ENCODE data around the gene SIRPA. TPM values are rescaled to one million over a fixed set of nuclear protein-coding genes. Genes with fewer than 3 reads are reported as not detected.
A peak's percentile ranks its signal among the peaks of the same experiment; 100 is the strongest.

The SIRPA gene
- total RNA-seq, 1 donor from 2014 or later, result 35.5 TPM

- H4K20me1 ChIP-seq (ENCODE audit: insufficient read depth, low read length), result no peaks in the 10 kb centered on the region
- H3K4me1 ChIP-seq (ENCODE audit: insufficient read depth, low read length), result no peaks in the 10 kb centered on the region
- H3K9me3 ChIP-seq (ENCODE audit: insufficient read depth, low read depth, low read length), result no peaks in the 10 kb centered on the region
- no peaks in the 10 kb centered on the region for H3K79me2 ChIP-seq (ENCODE audit: insufficient read depth, low read length)
- Mint-ChIP-seq H3K27me3 (ENCODE audit: low read depth, unreplicated experiment) (peaks cover 14% of the 10 kb centered on the region), H3K9me3 (ENCODE audit: unreplicated experiment) (peaks cover 5% of the 10 kb centered on the region), H3K4me1 (ENCODE audit: low read depth, unreplicated experiment) (peaks cover 6% of the 10 kb centered on the region), H3K4me3 (ENCODE audit: unreplicated experiment) (no peak overlapping the region), H3K36me3 (ENCODE audit: low read depth, unreplicated experiment) (peaks cover 4% of the 10 kb centered on the region), H3K27ac (ENCODE audit: unreplicated experiment) (no peak overlapping the region)
- TF ChIP-seq EZH2 (IDR thresholded peaks at IDR 0.05; ENCODE audit: insufficient read depth, low read length), result no peak
- TF ChIP-seq, protein P1, sequence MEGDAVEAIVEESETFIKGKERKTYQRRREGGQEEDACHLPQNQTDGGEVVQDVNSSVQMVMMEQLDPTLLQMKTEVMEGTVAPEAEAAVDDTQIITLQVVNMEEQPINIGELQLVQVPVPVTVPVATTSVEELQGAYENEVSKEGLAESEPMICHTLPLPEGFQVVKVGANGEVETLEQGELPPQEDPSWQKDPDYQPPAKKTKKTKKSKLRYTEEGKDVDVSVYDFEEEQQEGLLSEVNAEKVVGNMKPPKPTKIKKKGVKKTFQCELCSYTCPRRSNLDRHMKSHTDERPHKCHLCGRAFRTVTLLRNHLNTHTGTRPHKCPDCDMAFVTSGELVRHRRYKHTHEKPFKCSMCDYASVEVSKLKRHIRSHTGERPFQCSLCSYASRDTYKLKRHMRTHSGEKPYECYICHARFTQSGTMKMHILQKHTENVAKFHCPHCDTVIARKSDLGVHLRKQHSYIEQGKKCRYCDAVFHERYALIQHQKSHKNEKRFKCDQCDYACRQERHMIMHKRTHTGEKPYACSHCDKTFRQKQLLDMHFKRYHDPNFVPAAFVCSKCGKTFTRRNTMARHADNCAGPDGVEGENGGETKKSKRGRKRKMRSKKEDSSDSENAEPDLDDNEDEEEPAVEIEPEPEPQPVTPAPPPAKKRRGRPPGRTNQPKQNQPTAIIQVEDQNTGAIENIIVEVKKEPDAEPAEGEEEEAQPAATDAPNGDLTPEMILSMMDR (IDR thresholded peaks at IDR 0.05; ENCODE audit: insufficient read depth, low read depth, low read length), result no peak
- no peak overlapping the region for H3K4me2 ChIP-seq (ENCODE audit: low read length)
- H3K27ac ChIP-seq (ENCODE audit: low read depth, low read length), result no peak overlapping the region
- H2AFZ ChIP-seq (ENCODE audit: low read depth, low read length), result no peak overlapping the region
- peaks cover 8% of the 10 kb centered on the region for H3K27me3 ChIP-seq (ENCODE audit: insufficient read depth, low read length)
- no peak overlapping the region for H3K9ac ChIP-seq (ENCODE audit: low read length)
- no peaks in the 10 kb centered on the region for H3K36me3 ChIP-seq (ENCODE audit: insufficient read depth, low read length)
- no peak overlapping the region for H3K4me3 ChIP-seq (ENCODE audit: insufficient read depth, low read depth, low read length)
- FAIRE-seq (no peak), DNase-seq (ENCODE audit: low read depth) (no peak)
Observed at GRCh38 chr20:1876217-1876921, 18.8 kb upstream of the SIRPA start.

DNA sequence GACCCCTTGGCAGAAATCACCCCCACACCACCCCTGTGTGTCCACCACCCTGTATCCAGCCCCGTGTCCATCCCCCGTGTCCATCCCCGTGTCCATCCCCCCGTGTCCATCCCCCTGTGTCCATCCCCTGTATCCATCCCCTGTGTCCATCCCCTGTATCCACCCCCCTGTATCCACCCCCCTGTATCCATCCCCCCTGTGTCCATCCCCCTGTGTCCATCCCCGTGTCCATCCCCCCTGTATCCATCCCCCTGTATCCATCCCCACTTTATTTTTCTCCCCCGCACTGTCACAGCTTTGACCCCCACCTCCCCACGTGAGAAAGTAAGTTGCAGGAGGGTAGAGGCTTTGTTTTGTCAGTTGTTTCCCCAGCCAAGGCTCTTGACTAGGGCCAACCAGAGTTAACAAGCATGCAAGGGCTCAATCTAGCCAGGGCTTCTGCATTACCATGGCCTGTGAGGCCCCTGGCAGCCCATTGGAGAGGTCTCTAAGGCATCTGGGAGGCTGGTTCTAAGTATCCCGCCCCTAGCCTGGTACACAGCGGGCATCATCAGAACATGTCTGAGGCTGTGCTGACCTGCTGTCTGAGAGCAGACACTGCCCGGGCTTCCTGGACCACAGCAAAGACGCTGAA lies 18.1 kb upstream of the SIRPA start:
- H3K4me3 ChIP-seq (ENCODE audit: insufficient read depth, low read depth, low read length), result no peak overlapping the region
- H3K4me1 ChIP-seq (ENCODE audit: insufficient read depth, low read length), result no peaks in the 10 kb centered on the region
- H3K27ac ChIP-seq (ENCODE audit: low read depth, low read length), result no peak overlapping the region
- Mint-ChIP-seq H3K4me1 (ENCODE audit: low read depth, unreplicated experiment) (peaks cover 6% of the 10 kb centered on the region), H3K27ac (ENCODE audit: unreplicated experiment) (no peak overlapping the region), H3K4me3 (ENCODE audit: unreplicated experiment) (no peak overlapping the region), H3K27me3 (ENCODE audit: low read depth, unreplicated experiment) (peaks cover 14% of the 10 kb centered on the region), H3K9me3 (ENCODE audit: unreplicated experiment) (peaks cover 5% of the 10 kb centered on the region), H3K36me3 (ENCODE audit: low read depth, unreplicated experiment) (peaks cover 4% of the 10 kb centered on the region)
- H3K4me2 ChIP-seq (ENCODE audit: low read length), result no peak overlapping the region
- peak; percentile 50 for FAIRE-seq
- H3K9me3 ChIP-seq (ENCODE audit: insufficient read depth, low read depth, low read length), result no peaks in the 10 kb centered on the region
- no peak for DNase-seq (ENCODE audit: low read depth)
- no peak overlapping the region for H2AFZ ChIP-seq (ENCODE audit: low read depth, low read length)
- no peaks in the 10 kb centered on the region for H4K20me1 ChIP-seq (ENCODE audit: insufficient read depth, low read length)
- H3K9ac ChIP-seq (ENCODE audit: low read length), result no peak overlapping the region
- TF ChIP-seq, protein P1 (IDR thresholded peaks at IDR 0.05; ENCODE audit: insufficient read depth, low read depth, low read length), result no peak
- no peak for TF ChIP-seq EZH2 (IDR thresholded peaks at IDR 0.05; ENCODE audit: insufficient read depth, low read length)
- no peaks in the 10 kb centered on the region for H3K36me3 ChIP-seq (ENCODE audit: insufficient read depth, low read length)
- H3K27me3 ChIP-seq (ENCODE audit: insufficient read depth, low read length), result peaks cover 5% of the 10 kb centered on the region
- H3K79me2 ChIP-seq (ENCODE audit: insufficient read depth, low read length), result no peaks in the 10 kb centered on the region
